Liver (tissue), 9 donors: ENCODE measurements around the gene ESRP2. TPM values are rescaled to one million over a fixed set of nuclear protein-coding genes. Genes with fewer than 3 reads are reported as not detected.

Experiments used
- DNase-seq: peaks from one replicate; pipeline ENCODE4 v3.0.0-alpha.2; 2017; ENCODE audit warnings: low spot score
- H3K27ac ChIP-seq, 2 donors: one replicate each; pipeline ENCODE4 v1.7.0; 2013; ENCODE audit warnings: inconsistent platforms in 2 of 2, low read length in 2 of 2, control low read depth in 1 of 2, low read depth in 1 of 2, mild to moderate bottlenecking in 1 of 2
- H3K27me3 ChIP-seq, 4 donors: one replicate each; pipeline versions ENCODE4 v1.6.1 to v1.7.0; 2013; ENCODE audit warnings: low read length in 3 of 4, inconsistent platforms in 1 of 4, mild to moderate bottlenecking in 1 of 4, moderate library complexity in 1 of 4; ENCODE audit not compliant: control insufficient read depth in 4 of 4, insufficient read depth in 4 of 4
- H3K36me3 ChIP-seq, 4 donors: one replicate each; pipeline versions ENCODE4 v1.6.1 to v1.7.0; 2013; ENCODE audit warnings: low read length in 3 of 4, mild to moderate bottlenecking in 3 of 4, low read depth in 1 of 4, moderate library complexity in 1 of 4; ENCODE audit not compliant: control insufficient read depth in 4 of 4, insufficient read depth in 3 of 4
- H3K4me1 ChIP-seq, 4 donors: one replicate each; pipeline versions ENCODE4 v1.6.1 to v1.7.0; 2013; ENCODE audit warnings: low read length in 3 of 4, mild to moderate bottlenecking in 3 of 4, moderate library complexity in 1 of 4; ENCODE audit not compliant: control insufficient read depth in 4 of 4, insufficient read depth in 4 of 4
- H3K4me3 ChIP-seq, 3 donors: one replicate each; pipeline versions ENCODE4 v1.6.1 to v1.7.0; 2013; ENCODE audit warnings: low read length in 3 of 3, control low read depth in 1 of 3, low read depth in 1 of 3, mild to moderate bottlenecking in 1 of 3
- H3K9ac ChIP-seq, 2 donors: one replicate each; pipeline ENCODE4 v1.7.0; 2013; ENCODE audit warnings: low read length in 2 of 2, mild to moderate bottlenecking in 2 of 2, moderate library complexity in 2 of 2, control low read depth in 1 of 2, low read depth in 1 of 2
- H3K9me3 ChIP-seq, 4 donors: one replicate each; pipeline versions ENCODE4 v1.6.1 to v1.7.0; 2013; ENCODE audit warnings: low read length in 3 of 4; ENCODE audit not compliant: control insufficient read depth in 4 of 4
- ATF3 ChIP-seq: IDR thresholded peaks from 2 replicates; pipeline ENCODE4 v1.6.1; 2016; ENCODE audit warnings: antibody characterized with exemption
- CTCF ChIP-seq: fragments of 150-350 bp; IDR thresholded peaks from 2 replicates; pipeline ENCODE4 v1.5.1; 2017; ENCODE audit warnings: improper control_type of control experiment, low read depth, low read length; ENCODE audit not compliant: missing input control
- HNF4G ChIP-seq: IDR thresholded peaks from 2 replicates; pipeline ENCODE4 v1.6.1; 2016; ENCODE audit warnings: antibody characterized with exemption
- JUND ChIP-seq, 2 donors: IDR thresholded peaks; 2 replicates each; pipeline ENCODE4 v1.6.1; 2016; ENCODE audit warnings: antibody characterized with exemption in 2 of 2
- RAD21 ChIP-seq, 2 donors: IDR thresholded peaks; 2 replicates each; pipeline ENCODE4 v1.6.1; 2016; ENCODE audit warnings: antibody characterized with exemption in 2 of 2, mild to moderate bottlenecking in 2 of 2
- REST ChIP-seq: IDR thresholded peaks from 2 replicates; pipeline ENCODE4 v1.6.1; 2016; ENCODE audit warnings: antibody characterized with exemption, mild to moderate bottlenecking
- SP1 ChIP-seq: IDR thresholded peaks from 2 replicates; pipeline ENCODE4 v1.6.1; 2018; ENCODE audit warnings: antibody characterized with exemption, mild to moderate bottlenecking
- YY1 ChIP-seq: IDR thresholded peaks from 2 replicates; pipeline ENCODE4 v1.6.1; 2016; ENCODE audit warnings: antibody characterized with exemption, mild to moderate bottlenecking
- ZBTB33 ChIP-seq: IDR thresholded peaks from 2 replicates; pipeline ENCODE4 v1.6.1; 2016; ENCODE audit warnings: antibody characterized with exemption
- WGBS: extraction: QIAGEN DNeasy Blood & Tissue Kit; methylation state at CpG from one replicate; pipeline ENCODE4 v1.1.7; 2013; 5-methylcytosine and 5-hydroxymethylcytosine counted together
- polyA plus RNA-seq, 2 donors: library from polyadenylated mRNA; stranded (reverse) in 1 of 2; unstranded in 1 of 2; fragments of 200-250 nt in 1 of 2; fragments of >200 nt in 1 of 2; fragmentation: Nextera tagmentation in 1 of 2; extraction: Ambion mirVana in 1 of 2; gene quantifications; one replicate each; pipeline versions ENCODE4 v1.2.1 to v1.2.3, GENCODE V29; 2013 to 2015
- total RNA-seq, 2 donors: library from RNA; depleted of rRNA; stranded (reverse); fragments of >200 nt; gene quantifications; one replicate each; pipeline ENCODE4 v1.2.3, GENCODE V29; 2014
- donor health status: healthy.
- donor health status: healthy.
- donor health status: healthy.
- donor health status: healthy.
- donor health status: healthy.

The ESRP2 gene
- total and polyA plus RNA-seq, 4 donors = 21.0 to 84.8 (median 45.7) TPM

DNA sequence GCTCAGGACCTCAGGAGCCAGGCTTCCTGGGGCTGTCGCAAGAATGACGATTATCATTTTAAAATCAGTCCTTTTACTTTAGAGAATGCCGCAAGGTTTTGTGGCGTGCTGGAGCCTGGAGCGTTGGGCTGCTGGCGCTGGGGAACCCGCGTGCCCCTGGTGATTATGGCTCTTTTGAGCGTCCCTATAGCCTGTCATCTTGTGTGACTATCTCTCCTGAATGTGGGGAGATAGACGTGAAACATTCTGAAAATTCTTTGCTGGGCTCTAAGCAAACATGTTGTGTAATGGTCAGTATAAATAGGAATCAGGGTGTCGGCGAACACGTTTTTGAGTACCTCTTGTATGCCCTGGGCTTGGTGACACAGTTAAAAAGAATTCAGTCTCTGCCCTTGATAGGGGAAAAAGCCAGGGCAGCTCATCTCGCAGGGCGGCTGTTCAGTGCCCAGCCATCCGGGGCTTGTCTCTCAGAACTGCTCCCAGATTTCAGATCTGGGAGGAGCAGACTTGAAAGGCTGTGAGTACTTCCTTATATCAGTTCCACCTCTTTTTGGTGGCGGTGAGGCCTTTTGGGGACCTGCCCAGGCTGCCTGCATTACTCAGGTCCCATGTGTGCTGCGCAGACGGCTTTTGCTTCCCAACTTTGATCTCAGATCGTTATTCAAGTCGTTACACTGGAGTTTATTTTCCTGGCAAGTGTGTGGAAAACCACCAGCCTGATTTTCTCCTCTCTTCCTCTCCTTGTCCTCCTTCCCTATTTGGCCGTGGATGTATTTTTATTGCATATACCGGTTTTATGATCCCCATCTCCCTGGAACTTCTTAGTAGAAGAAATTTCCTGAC is 29.4 kb upstream of the ESRP2 start:
- Histone ChIP-seq H3K27me3 (no peaks in the 10 kb centered on the region), H3K9ac (peak overlapping the region; percentile 3 to 75), H3K36me3 (peaks cover 0 to 4% (median under 1%) of the 10 kb centered on the region in 4 donors), H3K9me3 (no peaks in the 10 kb centered on the region), H3K4me1 (peaks cover 2 to 14% (median 10%) of the 10 kb centered on the region in 4 donors), H3K27ac (peak overlapping the region; percentile 55 to 79), H3K4me3 (peak overlapping the region; percentile 70 to 82 (median 74))
- WGBS = 27% methylated on average over 23 of the region's 23 CpGs
- DNase-seq = no peak
- TF ChIP-seq ATF3 (no peak), SP1 (no peak), REST (no peak), HNF4G (no peak), JUND (IDR thresholded peaks at IDR 0.05) (peak in 1 of 2 donors; percentile 1)

- Histone ChIP-seq H3K27me3 (no peaks in the 10 kb centered on the region), H3K27ac (peak within 1 kb of the TSS; percentile 55 to 79), H3K9ac (peak within 1 kb of the TSS; percentile 3 to 75), H3K36me3 (peaks cover 0 to 13% (median 4%) of the 10 kb centered on the region in 4 donors), H3K4me1 (peaks cover 2 to 14% (median 10%) of the 10 kb centered on the region in 4 donors), H3K9me3 (no peaks in the 10 kb centered on the region), H3K4me3 (peak within 1 kb of the TSS; percentile 70 to 82 (median 74))
- peak; percentile 84 for DNase-seq
- WGBS = 1% methylated on average over 123 of the region's 123 CpGs
- no peak for TF ChIP-seq ZBTB33
- peak in 1 of 2 donors; percentile 55 for TF ChIP-seq RAD21 (IDR thresholded peaks at IDR 0.05)
- TF ChIP-seq CTCF = peak; percentile 30
- TF ChIP-seq YY1 = no peak
These were observed 28.5 kb upstream of the ESRP2 start, which contains the start of gene SLC7A6 for GRCh38 chr16:68264128-68265077. SLC7A6 (plus strand) TSS chr16:68264526; CDS start chr16:68274727, 10,201 bp downstream.
